ENCODE results near the gene SCN9A.

Gene SCN9A

GRCh38 chr2:166307326-166307725, 68.4 kb downstream of the SCN9A start:
- H3K4me3 ChIP-seq (ENCODE audit: low read depth, low read length, poor library complexity, severe bottlenecking), result no peak overlapping the region
- H4K20me1 ChIP-seq (ENCODE audit: insufficient read depth, low read length), result no peaks in the 10 kb centered on the region
- no peaks in the 10 kb centered on the region for H3K79me2 ChIP-seq (ENCODE audit: insufficient read depth, low read length)
- no peaks in the 10 kb centered on the region for H3F3A ChIP-seq (ENCODE audit: insufficient read depth, low read length)
- no peaks in the 10 kb centered on the region for H3K9me3 ChIP-seq (ENCODE audit: low read length)
- no peak overlapping the region for H3K4me2 ChIP-seq (ENCODE audit: low read length)
- no peaks in the 10 kb centered on the region for H3K9me2 ChIP-seq (ENCODE audit: low read depth, low read length)
- no peak overlapping the region for H2AFZ ChIP-seq (ENCODE audit: low read length)
- no peak for TF ChIP-seq CTCF (IDR thresholded peaks at IDR 0.05; ENCODE audit: low read length)
- no peak for TF ChIP-seq EZH2 (IDR thresholded peaks at IDR 0.05; ENCODE audit: borderline replicate concordance, low read length)
- no peaks in the 10 kb centered on the region for H3K36me3 ChIP-seq (ENCODE audit: insufficient read depth, low read length)
- no peak overlapping the region for H3K27ac ChIP-seq (ENCODE audit: low read depth, low read length, poor library complexity, severe bottlenecking)
- H3K4me1 ChIP-seq (ENCODE audit: insufficient read depth, low read length, severe bottlenecking), result no peaks in the 10 kb centered on the region
- H3K27me3 ChIP-seq (ENCODE audit: insufficient read depth, low read length), result no peaks in the 10 kb centered on the region
- H3K9ac ChIP-seq (ENCODE audit: low read length), result no peak overlapping the region

GRCh38 chr2:166304656-166305055, 71.1 kb downstream of the SCN9A start:
- Histone ChIP-seq H3F3A (ENCODE audit: insufficient read depth, low read length) (no peaks in the 10 kb centered on the region), H3K4me1 (ENCODE audit: insufficient read depth, low read length, severe bottlenecking) (no peaks in the 10 kb centered on the region), H3K27me3 (ENCODE audit: insufficient read depth, low read length) (no peaks in the 10 kb centered on the region), H3K36me3 (ENCODE audit: insufficient read depth, low read length) (no peaks in the 10 kb centered on the region), H4K20me1 (ENCODE audit: insufficient read depth, low read length) (no peaks in the 10 kb centered on the region), H3K9ac (ENCODE audit: low read length) (no peak overlapping the region), H2AFZ (ENCODE audit: low read length) (no peak overlapping the region), H3K79me2 (ENCODE audit: insufficient read depth, low read length) (no peaks in the 10 kb centered on the region), H3K9me2 (ENCODE audit: low read depth, low read length) (no peaks in the 10 kb centered on the region), H3K9me3 (ENCODE audit: low read length) (no peaks in the 10 kb centered on the region), H3K4me3 (ENCODE audit: low read depth, low read length, poor library complexity, severe bottlenecking) (no peak overlapping the region), H3K4me2 (ENCODE audit: low read length) (no peak overlapping the region), H3K27ac (ENCODE audit: low read depth, low read length, poor library complexity, severe bottlenecking) (no peak overlapping the region)
- no peak for TF ChIP-seq EZH2 (IDR thresholded peaks at IDR 0.05; ENCODE audit: borderline replicate concordance, low read length)
- TF ChIP-seq CTCF (IDR thresholded peaks at IDR 0.05; ENCODE audit: low read length), result no peak

- no peaks in the 10 kb centered on the region for H3K4me1 ChIP-seq (ENCODE audit: insufficient read depth, low read length, severe bottlenecking)
- no peak for TF ChIP-seq EZH2 (IDR thresholded peaks at IDR 0.05; ENCODE audit: borderline replicate concordance, low read length)
- TF ChIP-seq CTCF (IDR thresholded peaks at IDR 0.05; ENCODE audit: low read length), result no peak
- no peaks in the 10 kb centered on the region for H3K36me3 ChIP-seq (ENCODE audit: insufficient read depth, low read length)
- no peak overlapping the region for H3K27ac ChIP-seq (ENCODE audit: low read depth, low read length, poor library complexity, severe bottlenecking)
- H3K9me3 ChIP-seq (ENCODE audit: low read length), result no peaks in the 10 kb centered on the region
- H3K27me3 ChIP-seq (ENCODE audit: insufficient read depth, low read length), result no peaks in the 10 kb centered on the region
- H3F3A ChIP-seq (ENCODE audit: insufficient read depth, low read length), result no peaks in the 10 kb centered on the region
- H4K20me1 ChIP-seq (ENCODE audit: insufficient read depth, low read length), result no peaks in the 10 kb centered on the region
- H3K4me3 ChIP-seq (ENCODE audit: low read depth, low read length, poor library complexity, severe bottlenecking), result no peak overlapping the region
- H3K4me2 ChIP-seq (ENCODE audit: low read length), result no peak overlapping the region
- H2AFZ ChIP-seq (ENCODE audit: low read length), result no peak overlapping the region
- H3K79me2 ChIP-seq (ENCODE audit: insufficient read depth, low read length), result no peaks in the 10 kb centered on the region
- no peaks in the 10 kb centered on the region for H3K9me2 ChIP-seq (ENCODE audit: low read depth, low read length)
- H3K9ac ChIP-seq (ENCODE audit: low read length), result no peak overlapping the region
Measured at GRCh38 chr2:166302036-166302435, 73.7 kb downstream of the SCN9A start.
